ENCODE measurements around the gene GTSF1L.

GTSF1L gene

GRCh38 chr20:43744966-43745730 is 18.3 kb upstream of the GTSF1L start:
- DNase-seq = no peak

- DNase-seq = peak; percentile 40
These were observed 17.4 kb upstream of the GTSF1L start for GRCh38 chr20:43744151-43744611.

GRCh38 chr20:43740642-43741041 is 13.8 kb upstream of the GTSF1L start:
- no peak for DNase-seq

- no peak for DNase-seq
These were observed 12.4 kb upstream of the GTSF1L start for GRCh38 chr20:43739148-43739749.

- DNase-seq = no peak
These were observed 11.1 kb upstream of the GTSF1L start for GRCh38 chr20:43737925-43738324.

GRCh38 chr20:43736588-43737158 is 9.9 kb upstream of the GTSF1L start:
- no peak for DNase-seq

- DNase-seq = no peak
These were observed 5.1 kb upstream of the GTSF1L start for GRCh38 chr20:43731927-43732326.

- peak; percentile 65 for DNase-seq
These were observed 4.7 kb upstream of the GTSF1L start for GRCh38 chr20:43731469-43731868.

- DNase-seq = no peak
These were observed 2.0 kb upstream of the GTSF1L start for GRCh38 chr20:43728686-43729255.

GRCh38 chr20:43727980-43728590 is 1.3 kb upstream of the GTSF1L start:
- DNase-seq = no peak

GRCh38 chr20:43726333-43726732 is 469 bp downstream of the GTSF1L start:
- DNase-seq = no peak

GRCh38 chr20:43725666-43726065 is 1.1 kb downstream of the GTSF1L start:
- no peak for DNase-seq

GRCh38 chr20:43724383-43724782 is 2.4 kb downstream of the GTSF1L start:
- no peak for DNase-seq

- no peak for DNase-seq
These were observed 3.1 kb downstream of the GTSF1L start for GRCh38 chr20:43723735-43724134.

- no peak for DNase-seq
These were observed 3.6 kb downstream of the GTSF1L start for GRCh38 chr20:43723186-43723585.

GRCh38 chr20:43722153-43722505 is 4.7 kb downstream of the GTSF1L start:
- DNase-seq = no peak

- DNase-seq = no peak
These were observed 5.2 kb downstream of the GTSF1L start for GRCh38 chr20:43721429-43722152.

- no peak for DNase-seq
These were observed 5.7 kb downstream of the GTSF1L start for GRCh38 chr20:43721097-43721428.

GRCh38 chr20:43720007-43720406 is 6.8 kb downstream of the GTSF1L start:
- no peak for DNase-seq

- no peak for DNase-seq
These were observed 9.2 kb downstream of the GTSF1L start for GRCh38 chr20:43717616-43717995.

- DNase-seq = no peak
These were observed 9.8 kb downstream of the GTSF1L start for GRCh38 chr20:43716757-43717615.

- DNase-seq = no peak
These were observed 10.7 kb downstream of the GTSF1L start for GRCh38 chr20:43716123-43716522.

All from fibroblast of skin of back (primary cell).